GM12874 (cell line): ENCODE results near the gene PLEKHA8.

ENCODE experiments used
- TF ChIP-seq, protein P1 (sequence below): IDR thresholded peaks from 2 replicates; pipeline ENCODE4 v1.5.1; 2011; ENCODE audit warnings: low read depth, mild to moderate bottlenecking, control low read depth, low read length, moderate library complexity; ENCODE audit not compliant: insufficient read depth

The PLEKHA8 gene

DNA sequence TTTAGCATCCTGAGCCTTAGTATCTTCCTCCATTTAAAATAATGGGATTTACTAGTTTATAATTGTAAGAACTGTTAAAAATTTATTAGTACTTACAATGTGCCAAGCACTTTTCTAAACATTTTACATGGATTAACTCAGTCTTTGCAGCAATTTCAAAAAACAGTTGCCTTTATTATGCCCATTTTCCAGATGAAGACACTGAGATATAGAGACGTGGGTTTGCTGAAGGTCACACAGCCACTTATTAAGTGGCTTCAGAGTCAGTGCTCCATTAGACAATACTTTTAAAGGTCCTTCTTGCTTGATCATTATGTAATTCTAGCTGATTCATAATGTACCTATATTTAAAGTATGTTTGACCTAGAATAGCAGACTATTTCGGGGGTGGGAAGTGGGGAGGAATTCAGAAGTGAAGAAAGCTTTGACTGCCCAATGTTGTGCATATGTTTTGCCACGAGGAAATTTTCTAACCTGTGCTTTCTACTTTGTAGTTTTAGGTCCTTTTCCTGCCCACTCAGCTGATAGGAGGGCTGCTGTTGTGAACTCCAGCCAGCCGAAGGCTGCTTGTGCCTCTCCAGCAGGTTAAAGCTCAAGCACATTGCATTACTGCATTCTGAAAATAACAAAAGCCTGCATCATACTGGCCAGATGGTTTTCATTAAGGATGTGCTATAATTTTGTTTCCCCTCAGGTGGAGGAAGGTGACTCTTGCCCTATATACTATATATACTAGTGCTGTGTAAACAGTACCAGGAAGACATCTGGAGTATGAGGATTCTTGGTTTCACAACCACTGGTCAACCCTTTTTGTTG is 4.3 kb downstream of the PLEKHA8 start:
- TF ChIP-seq, protein P1, sequence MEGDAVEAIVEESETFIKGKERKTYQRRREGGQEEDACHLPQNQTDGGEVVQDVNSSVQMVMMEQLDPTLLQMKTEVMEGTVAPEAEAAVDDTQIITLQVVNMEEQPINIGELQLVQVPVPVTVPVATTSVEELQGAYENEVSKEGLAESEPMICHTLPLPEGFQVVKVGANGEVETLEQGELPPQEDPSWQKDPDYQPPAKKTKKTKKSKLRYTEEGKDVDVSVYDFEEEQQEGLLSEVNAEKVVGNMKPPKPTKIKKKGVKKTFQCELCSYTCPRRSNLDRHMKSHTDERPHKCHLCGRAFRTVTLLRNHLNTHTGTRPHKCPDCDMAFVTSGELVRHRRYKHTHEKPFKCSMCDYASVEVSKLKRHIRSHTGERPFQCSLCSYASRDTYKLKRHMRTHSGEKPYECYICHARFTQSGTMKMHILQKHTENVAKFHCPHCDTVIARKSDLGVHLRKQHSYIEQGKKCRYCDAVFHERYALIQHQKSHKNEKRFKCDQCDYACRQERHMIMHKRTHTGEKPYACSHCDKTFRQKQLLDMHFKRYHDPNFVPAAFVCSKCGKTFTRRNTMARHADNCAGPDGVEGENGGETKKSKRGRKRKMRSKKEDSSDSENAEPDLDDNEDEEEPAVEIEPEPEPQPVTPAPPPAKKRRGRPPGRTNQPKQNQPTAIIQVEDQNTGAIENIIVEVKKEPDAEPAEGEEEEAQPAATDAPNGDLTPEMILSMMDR: no peak

DNA sequence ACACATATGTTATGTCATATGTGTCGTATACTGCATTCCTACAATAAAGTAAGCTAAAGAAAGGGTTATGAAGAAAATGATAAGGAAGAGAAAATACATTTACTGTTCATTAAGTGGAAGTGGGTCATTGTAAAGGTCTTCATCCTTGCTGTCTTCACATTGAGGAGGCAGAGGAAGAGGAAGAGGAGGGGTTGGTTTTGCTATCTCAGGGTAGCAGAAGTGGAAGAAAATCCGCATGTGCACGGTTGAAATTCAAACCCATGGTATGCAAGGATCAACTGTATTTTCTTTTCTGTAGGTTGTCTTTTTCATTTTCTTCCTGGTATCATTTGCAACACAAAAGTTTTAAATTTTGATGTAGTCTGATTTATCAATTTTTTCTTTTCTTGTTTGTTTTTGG is 6.3 kb downstream of the PLEKHA8 start:
- TF ChIP-seq, protein P1: no peak

DNA sequence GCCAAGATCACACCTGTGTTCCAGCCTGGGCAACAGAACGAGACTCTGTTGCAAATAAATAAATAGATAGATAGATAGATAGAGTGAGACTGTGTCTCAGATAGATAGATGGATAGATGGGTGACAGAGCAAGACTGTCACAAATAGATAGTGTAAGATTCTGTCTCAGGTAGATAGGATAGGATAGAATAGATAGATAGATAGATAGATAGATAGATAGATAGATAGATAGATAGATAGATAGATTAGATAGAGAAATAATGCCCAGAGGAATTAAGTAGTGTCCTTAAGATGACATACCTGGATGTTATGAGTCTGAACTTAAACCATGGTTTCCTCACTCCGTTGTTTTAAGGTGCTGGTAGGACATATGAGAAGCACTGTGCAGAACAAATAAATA is 8.0 kb downstream of the PLEKHA8 start:
- TF ChIP-seq, protein P1: no peak

DNA sequence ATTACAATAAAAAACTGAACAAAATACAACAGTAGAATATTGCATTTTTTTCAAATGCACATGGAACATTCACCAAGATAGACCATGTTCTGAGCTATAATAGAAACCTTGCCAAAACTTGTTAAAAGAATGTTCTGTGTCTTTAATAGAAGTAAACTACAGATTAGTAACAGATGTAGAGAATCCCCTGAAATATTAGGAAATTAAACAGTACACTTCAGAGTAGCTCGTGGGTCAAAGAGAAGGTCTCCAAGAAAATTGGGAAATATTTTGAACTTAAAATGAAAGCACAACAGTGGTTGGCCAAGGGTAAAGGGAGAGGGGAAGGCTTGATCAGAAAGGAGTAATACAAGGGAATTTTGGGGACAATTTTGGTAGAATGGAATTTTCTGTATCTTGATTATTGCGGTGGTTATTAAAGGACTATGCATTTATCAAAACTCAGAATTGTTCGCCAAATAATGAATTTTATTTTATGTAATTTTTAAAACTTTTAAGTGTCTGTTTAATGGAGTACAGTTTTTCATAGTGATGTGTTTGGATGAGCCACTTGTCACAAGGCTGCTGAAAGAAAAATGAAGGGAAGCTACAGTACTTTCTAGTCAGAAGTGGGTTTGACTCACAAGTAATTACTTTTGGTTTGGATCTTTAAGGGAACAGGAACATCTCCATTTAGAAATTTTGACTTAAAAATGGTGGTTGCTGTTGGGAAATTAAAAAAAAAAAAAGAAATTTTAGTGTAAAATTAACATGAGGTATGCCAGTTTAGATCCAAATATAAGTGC is 10.2 kb downstream of the PLEKHA8 start:
- TF ChIP-seq, protein P1: no peak

DNA sequence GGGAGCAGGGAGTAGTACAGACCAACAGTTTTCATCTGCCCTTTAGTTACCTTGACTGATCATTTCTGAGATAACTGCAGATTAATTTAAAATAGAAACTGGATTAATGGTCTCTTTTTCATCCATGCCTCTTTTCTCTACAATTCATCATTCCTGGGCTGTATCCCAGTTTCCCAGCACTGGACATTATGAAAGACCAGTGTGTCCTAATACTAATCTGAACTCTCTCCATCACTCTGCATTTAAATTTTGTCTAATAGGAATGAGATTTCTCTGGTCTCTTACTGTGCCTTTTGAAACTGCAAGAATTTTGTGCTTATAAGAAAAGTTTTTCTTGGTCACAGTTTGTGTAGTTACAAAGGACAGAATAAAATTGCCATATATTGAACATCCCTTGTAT is 12.7 kb downstream of the PLEKHA8 start:
- TF ChIP-seq, protein P1: no peak

DNA sequence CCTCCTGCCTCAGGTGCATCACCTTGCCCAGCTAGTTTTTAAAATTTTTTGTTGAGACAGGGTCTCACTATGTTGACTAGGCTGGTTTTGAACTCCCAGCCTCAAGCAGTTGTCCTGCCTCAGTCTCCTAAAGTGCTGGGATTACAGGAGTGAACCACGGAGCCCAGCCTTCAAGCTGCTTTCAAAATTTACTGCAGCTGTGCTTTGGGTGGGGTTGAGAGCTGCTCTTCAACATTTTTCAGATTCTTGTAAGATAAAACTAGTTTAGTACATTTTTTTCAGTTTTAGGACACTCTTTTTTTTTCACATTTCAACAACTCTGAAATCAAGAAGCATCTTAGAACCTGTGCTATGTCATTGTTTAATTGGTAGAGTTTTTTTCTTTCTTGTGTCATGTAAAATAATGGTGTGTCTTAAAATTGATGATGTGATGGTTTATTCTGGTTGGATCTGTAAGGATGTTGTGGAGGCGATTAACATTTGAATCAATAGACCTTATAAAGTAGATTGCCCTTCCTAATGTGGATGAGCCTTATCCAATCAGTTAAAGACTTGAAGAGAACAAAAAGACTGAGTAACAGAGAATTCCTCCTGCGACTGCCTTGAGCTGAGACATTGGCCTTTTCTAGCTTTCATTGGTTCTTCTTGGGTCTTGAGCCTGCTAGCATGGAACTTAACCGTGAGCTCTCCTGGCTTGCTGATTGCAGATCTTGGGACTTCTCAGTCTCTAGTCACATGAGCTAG is 13.5 kb downstream of the PLEKHA8 start:
- TF ChIP-seq, protein P1: no peak
